Endothelial cell (in vitro differentiated cells): Measurements from ENCODE around the gene PHAX. TPM values are rescaled to one million over a fixed set of nuclear protein-coding genes. Genes with fewer than 3 reads are reported as not detected.
A peak's percentile ranks its signal among the peaks of the same experiment; 100 is the strongest.
"Not testable (repeated sequence)": the region's sequence is repeated elsewhere in the genome, so short reads cannot be mapped to it uniquely, and the experiment has no call there.

Experiments
- DNase-seq: peaks from one replicate; pipeline ENCODE4 v3.0.0; 2021; ENCODE audit warnings: low spot score
- H3K27ac Mint-ChIP-seq: one replicate; pipeline ENCODE4 v1.8.0; 2021; ENCODE audit warnings: mixed read lengths, inconsistent platforms; ENCODE audit not compliant: unreplicated experiment
- H3K27me3 Mint-ChIP-seq: one replicate; pipeline ENCODE4 v1.8.0; 2021; ENCODE audit warnings: mild to moderate bottlenecking, moderate library complexity, mixed read lengths, inconsistent platforms; ENCODE audit not compliant: unreplicated experiment
- H3K36me3 Mint-ChIP-seq: one replicate; pipeline ENCODE4 v1.8.0; 2021; ENCODE audit warnings: mild to moderate bottlenecking, low read depth, mixed read lengths, inconsistent platforms; ENCODE audit not compliant: unreplicated experiment
- H3K4me1 Mint-ChIP-seq: one replicate; pipeline ENCODE4 v1.8.0; 2021; ENCODE audit warnings: mild to moderate bottlenecking, mixed read lengths, inconsistent platforms; ENCODE audit not compliant: unreplicated experiment
- H3K4me3 Mint-ChIP-seq: one replicate; pipeline ENCODE4 v1.8.0; 2021; ENCODE audit warnings: mild to moderate bottlenecking, mixed read lengths, inconsistent platforms; ENCODE audit not compliant: unreplicated experiment
- H3K9me3 Mint-ChIP-seq: one replicate; pipeline ENCODE4 v1.8.0; 2021; ENCODE audit warnings: mixed read lengths, inconsistent platforms; ENCODE audit not compliant: unreplicated experiment
- total RNA-seq: library from RNA; stranded (reverse); fragmentation: NEBNext Ultra II Directional; extraction: Animal tissue kit (Norgen Biotek cat#: 25700); gene quantifications from one replicate; pipeline ENCODE4 v1.2.1, GENCODE V29; 2021; ENCODE audit not compliant: unreplicated experiment
- TF ChIP-seq, protein P1 (sequence below): fragments of 200-600 bp; sonication (generic); IDR thresholded peaks from one replicate; pipeline ENCODE4 v1.5.0; 2021; ENCODE audit warnings: antibody characterized with exemption; ENCODE audit not compliant: unreplicated experiment

Gene PHAX
- total RNA-seq, 1 donor from 2014 or later: 33.4 TPM

DNA sequence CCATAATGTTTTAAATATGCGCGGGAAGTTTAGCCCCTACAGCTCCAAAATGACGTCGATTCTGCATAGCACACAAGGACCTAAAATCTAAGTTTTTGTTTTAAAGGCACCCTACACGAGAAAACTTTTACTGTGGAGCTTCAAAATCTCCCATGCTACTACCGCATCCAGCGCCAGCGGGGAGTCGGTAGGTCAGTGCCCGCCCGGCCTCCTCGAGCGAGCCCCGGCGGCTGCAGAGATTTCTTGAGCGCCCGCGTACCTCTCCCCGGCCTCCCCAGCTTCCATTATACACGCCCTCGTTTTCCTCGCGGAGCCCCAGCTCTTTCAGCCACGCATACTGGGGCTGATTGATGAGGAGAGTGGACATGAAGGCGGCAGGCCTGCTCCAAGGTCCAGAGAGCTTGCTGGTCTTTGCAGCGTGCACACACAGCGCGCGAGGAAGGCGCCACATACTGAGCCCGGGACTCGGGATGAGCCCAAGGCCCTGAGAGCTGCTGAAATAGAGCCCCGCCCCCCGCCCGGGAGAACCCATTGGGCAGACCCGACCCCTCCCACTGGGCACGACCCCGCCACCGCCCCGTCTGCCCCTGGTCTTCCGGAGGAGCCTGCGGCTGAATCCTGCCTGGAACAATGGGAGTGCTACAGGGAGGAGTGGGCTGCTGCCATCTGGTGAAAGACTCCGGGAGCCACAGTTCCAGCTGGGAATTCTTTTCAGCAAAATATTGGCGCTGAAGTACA lies 5.8 kb upstream of the PHAX start, which contains the start of gene ALDH7A1:
ALDH7A1 (minus strand) TSS at position 472 of the 738 bp plus-strand sequence; CDS start at position 451, 21 bp downstream.
- Mint-ChIP-seq H3K4me3 (peak within 1 kb of the TSS; percentile 94), H3K4me1 (peaks cover 24% of the 10 kb centered on the region), H3K9me3 (no peaks in the 10 kb centered on the region), H3K27me3 (peaks cover 2% of the 10 kb centered on the region), H3K36me3 (peaks cover 4% of the 10 kb centered on the region), H3K27ac (peak within 1 kb of the TSS; percentile 98)
- DNase-seq: peak; percentile 97
- TF ChIP-seq, protein P1, sequence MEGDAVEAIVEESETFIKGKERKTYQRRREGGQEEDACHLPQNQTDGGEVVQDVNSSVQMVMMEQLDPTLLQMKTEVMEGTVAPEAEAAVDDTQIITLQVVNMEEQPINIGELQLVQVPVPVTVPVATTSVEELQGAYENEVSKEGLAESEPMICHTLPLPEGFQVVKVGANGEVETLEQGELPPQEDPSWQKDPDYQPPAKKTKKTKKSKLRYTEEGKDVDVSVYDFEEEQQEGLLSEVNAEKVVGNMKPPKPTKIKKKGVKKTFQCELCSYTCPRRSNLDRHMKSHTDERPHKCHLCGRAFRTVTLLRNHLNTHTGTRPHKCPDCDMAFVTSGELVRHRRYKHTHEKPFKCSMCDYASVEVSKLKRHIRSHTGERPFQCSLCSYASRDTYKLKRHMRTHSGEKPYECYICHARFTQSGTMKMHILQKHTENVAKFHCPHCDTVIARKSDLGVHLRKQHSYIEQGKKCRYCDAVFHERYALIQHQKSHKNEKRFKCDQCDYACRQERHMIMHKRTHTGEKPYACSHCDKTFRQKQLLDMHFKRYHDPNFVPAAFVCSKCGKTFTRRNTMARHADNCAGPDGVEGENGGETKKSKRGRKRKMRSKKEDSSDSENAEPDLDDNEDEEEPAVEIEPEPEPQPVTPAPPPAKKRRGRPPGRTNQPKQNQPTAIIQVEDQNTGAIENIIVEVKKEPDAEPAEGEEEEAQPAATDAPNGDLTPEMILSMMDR: no peak

DNA sequence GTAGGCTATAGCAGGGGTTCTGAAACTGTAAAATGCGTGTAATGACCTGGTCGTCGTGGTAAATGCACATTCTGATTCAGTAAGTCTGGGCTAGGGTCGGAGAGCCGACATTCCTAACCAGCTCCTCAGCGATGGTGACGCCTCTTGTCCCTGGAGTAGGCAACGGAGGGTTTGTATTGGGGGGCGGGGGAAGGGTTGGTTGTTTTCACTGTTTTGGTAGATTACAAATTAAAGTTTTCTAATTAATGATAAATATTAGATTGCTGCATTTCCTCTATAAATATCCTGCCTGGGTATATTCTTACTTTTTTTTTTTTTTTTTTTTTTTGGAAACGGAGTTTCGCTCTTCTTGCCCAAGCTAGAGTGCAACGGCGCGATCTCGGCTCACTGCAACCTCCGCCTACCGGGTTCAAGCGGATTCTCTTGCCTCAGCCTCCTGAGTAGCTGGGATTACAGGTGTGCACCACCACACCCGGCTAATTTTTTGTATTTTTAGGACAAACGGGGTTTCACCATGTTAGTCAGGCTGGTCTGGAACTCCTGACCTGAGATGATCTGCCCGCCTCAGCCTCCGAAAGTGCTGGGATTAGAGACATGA lies 5.2 kb upstream of the PHAX start:
- Mint-ChIP-seq H3K9me3 (no peaks in the 10 kb centered on the region), H3K27ac (peak overlapping the region; percentile 98), H3K4me1 (peaks cover 31% of the 10 kb centered on the region), H3K27me3 (peaks cover 6% of the 10 kb centered on the region), H3K4me3 (peak overlapping the region; percentile 94), H3K36me3 (peaks cover 8% of the 10 kb centered on the region)
- TF ChIP-seq, protein P1: no peak
- DNase-seq: no peak

DNA sequence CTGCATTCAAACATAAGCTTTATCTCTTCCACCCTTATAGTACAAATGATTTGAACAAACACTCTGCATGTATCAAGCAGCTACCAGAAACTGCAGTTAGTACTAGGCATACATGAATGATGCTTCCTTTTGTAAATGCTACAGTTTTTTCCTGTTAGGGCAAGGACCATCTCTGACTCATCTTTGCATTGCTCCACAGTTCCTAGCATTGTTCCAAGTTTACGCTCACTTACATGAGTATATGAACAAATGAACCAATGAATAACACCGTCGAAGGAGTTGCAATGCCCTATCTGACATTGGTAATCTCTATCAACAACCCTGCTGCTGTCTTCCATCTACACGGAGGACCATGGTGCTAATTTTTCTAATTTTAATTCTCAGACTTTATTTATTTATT lies 3.6 kb upstream of the PHAX start:
- Mint-ChIP-seq H3K4me3 (no peak overlapping the region), H3K27me3 (peaks cover 10% of the 10 kb centered on the region), H3K9me3 (no peaks in the 10 kb centered on the region), H3K27ac (peak overlapping the region; percentile 39), H3K4me1 (peaks cover 34% of the 10 kb centered on the region), H3K36me3 (peaks cover 9% of the 10 kb centered on the region)
- TF ChIP-seq, protein P1: no peak
- no peak for DNase-seq

DNA sequence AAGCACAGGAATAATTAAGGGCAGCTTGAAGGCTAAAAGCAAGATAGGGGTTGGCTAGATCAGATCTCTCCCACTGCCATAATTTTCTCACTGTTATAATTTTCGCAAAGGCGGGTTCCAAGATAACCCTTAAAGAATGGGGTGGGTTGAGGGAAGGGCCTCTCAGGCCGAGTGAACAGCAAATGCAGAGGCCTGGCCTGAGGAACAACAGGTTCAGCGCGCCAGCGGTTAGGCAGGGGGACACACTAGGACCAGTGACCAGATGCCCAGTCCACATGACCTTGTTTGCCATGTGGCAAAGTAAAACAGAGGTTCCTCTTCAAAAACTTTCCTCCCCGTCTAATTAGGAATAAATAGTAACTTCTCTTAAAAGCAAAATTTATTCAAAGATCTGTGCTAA lies 1.2 kb upstream of the PHAX start:
- Mint-ChIP-seq H3K9me3 (no peaks in the 10 kb centered on the region), H3K4me3 (no peak overlapping the region), H3K27me3 (peaks cover 10% of the 10 kb centered on the region), H3K27ac (peak overlapping the region; percentile 94), H3K4me1 (peaks cover 25% of the 10 kb centered on the region), H3K36me3 (peaks cover 13% of the 10 kb centered on the region)
- TF ChIP-seq, protein P1: no peak
- DNase-seq: no peak

DNA sequence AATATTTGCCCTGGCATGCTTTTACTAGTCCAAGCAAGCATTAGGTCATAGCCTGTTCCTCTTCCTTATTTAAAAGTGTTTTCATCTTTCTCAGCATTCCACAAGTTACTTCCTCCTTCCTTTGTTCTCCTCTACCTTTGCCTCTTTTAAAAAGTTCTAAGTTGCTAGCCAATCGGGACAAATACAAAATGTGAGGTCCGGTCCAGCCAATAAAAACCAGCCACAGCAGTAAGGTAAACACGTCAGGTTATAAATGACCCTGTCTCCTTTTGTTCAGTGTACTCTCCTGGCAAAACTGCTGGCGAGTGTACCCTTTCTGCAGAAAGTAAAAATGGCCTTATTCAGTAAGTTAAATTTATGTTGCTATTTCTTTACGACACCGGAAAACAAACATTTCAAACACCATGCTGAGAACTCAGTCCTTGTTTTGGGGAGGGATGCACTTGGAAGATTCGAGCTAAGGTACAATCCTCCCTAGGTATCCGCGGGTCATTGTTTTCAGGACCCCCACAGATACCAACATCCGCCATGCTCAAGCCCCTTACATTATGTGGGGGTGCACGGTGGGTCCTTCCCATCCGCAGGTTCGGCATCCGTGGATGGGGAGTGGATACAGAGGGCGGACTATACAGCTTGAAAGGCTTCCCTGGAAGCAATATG lies 646 bp upstream of the PHAX start:
- DNase-seq, H3K9me3 Mint-ChIP-seq, H3K27me3 Mint-ChIP-seq: not testable (repeated sequence)
- peaks cover 13% of the 10 kb centered on the region for H3K36me3 Mint-ChIP-seq
- peak overlapping the region; percentile 99 for H3K4me3 Mint-ChIP-seq
- H3K4me1 Mint-ChIP-seq: peaks cover 25% of the 10 kb centered on the region
- peak overlapping the region; percentile 94 for H3K27ac Mint-ChIP-seq
